Right renal pelvis (tissue), 4 donors: ENCODE results near the gene NCAPH2. TPM values are rescaled to one million over a fixed set of nuclear protein-coding genes. Genes with fewer than 3 reads are reported as not detected.
"Not testable (repeated sequence)": the region's sequence is repeated elsewhere in the genome, so short reads cannot be mapped to it uniquely, and the experiment has no call there.

Source experiments
- DNase-seq, 4 donors: peaks; one replicate each; pipeline ENCODE4 v3.0.0-alpha.2; 2013; ENCODE audit warnings: low read depth in 4 of 4, low spot score in 3 of 4, missing footprints in 1 of 4
- polyA plus RNA-seq, 4 donors: library from polyadenylated mRNA; unstranded; fragments of 120-200 nt; gene quantifications; one replicate each; pipeline ENCODE4 v1.2.1, GENCODE V29; 2013; ENCODE audit not compliant: insufficient read length in 4 of 4

Gene NCAPH2
- polyA plus RNA-seq, 4 donors: 36.1 to 54.1 (median 43.8) TPM

DNA sequence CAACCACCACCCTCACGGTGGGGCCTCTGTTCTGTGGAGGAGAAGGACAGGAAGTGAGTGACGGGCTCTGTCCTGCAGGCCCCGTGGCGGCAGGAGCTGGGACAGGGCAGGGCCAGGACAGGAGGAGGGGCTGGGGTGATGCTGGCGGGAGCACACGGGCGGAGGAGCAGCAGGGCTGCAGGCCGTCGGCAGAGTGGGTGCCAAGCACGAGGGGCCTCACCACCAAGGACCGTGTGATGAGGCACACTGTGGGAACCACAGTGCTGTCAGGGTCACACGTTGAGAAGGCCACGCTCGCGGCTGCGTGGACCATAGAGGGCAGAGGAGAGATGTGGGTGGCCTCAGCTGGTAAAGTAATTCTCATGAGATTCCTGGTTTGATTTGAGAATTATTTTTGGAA, 8.9 kb downstream of the NCAPH2 start:
- DNase-seq: no peak

DNA sequence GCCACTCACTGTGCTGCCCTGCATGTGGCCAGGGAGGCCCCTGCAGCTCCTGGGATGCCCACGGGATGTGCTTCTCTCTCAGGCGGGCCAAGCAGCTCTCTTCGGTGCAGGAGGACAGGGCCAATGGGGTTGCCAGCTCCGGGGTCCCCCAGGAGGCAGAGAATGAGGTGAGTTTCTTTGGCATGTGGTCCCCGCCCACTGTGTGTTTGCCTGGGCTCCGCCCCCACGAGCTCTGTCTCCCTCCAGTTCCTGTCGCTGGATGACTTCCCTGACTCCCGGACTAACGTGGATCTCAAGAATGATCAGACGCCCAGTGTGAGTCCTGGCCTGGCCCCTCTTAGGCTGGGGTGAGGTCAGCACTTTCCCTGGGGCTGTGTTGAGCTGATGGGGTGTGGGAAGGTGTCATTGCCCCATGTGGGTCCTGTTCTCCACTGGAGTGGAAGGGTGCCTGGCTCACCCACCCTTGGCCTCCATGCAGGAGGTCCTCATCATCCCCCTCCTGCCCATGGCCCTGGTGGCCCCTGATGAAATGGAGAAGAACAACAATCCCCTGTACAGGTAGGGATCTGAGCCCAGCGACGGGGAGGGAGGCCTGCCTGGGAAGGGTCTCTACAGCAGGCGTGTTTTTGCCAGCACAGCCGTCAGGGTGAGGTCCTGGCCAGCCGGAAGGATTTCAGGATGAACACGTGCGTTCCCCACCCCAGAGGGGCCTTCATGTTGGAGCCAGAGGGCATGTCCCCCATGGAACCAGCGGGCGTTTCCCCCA, 9.7 kb downstream of the NCAPH2 start:
- no peak for DNase-seq

DNA sequence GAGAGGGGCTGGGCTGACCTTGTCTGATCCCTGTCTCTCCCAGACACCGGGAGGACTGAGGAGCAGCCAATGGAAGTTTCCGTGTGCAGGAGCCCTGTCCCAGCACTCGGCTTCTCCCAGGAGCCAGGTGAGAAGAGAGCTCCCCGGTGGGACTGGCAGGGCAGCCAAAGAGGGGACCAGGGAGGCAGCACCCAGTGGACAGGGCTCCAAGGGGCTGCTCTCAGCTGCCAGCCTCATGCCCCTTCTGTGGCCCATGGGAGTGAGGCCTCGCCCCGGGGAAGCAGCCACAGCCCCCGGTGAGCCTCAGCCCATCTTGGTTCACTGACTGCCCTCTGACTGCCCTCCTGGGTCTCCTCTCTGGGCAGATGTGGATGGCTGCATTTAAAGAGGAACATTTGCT, 10.6 kb downstream of the NCAPH2 start:
- no peak for DNase-seq

DNA sequence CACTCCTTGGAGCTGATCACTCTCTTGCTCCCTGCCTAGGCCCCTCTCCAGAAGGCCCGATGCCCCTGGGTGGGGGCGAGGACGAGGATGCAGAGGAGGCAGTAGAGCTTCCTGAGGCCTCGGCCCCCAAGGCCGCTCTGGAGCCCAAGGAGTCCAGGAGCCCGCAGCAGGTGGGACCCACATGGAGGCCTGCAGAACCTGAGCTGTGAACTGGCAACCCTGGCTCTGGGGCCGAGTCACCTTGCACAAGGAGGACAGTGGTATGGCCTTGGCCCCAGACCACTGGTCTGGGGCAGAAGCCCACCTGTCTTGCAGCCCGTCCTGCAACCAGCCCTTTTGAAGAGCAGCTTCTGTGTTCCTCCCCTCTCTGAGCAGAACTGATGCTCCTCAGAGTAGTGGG, 11.1 kb downstream of the NCAPH2 start:
- no peak for DNase-seq

DNA sequence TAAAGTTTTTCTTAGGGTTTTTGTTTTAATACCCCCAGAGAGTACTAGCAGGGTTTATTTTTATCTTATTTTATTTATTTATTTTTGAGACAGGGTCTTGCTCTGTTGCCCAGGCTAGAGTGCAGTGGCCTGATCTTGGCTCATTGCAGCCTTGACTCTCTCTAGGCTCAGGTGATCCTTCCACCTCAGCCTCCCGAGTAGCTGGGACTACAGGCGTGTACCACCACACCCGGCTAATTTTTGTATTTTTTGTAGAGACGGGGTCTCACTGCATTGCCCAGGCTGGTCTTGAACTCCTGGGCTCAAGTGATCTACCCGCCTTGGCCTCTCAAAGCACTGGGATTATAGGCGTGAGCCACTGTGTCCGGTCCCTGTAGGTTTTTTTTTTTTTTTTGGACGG, 12.2 kb downstream of the NCAPH2 start:
- not testable (repeated sequence) for DNase-seq

DNA sequence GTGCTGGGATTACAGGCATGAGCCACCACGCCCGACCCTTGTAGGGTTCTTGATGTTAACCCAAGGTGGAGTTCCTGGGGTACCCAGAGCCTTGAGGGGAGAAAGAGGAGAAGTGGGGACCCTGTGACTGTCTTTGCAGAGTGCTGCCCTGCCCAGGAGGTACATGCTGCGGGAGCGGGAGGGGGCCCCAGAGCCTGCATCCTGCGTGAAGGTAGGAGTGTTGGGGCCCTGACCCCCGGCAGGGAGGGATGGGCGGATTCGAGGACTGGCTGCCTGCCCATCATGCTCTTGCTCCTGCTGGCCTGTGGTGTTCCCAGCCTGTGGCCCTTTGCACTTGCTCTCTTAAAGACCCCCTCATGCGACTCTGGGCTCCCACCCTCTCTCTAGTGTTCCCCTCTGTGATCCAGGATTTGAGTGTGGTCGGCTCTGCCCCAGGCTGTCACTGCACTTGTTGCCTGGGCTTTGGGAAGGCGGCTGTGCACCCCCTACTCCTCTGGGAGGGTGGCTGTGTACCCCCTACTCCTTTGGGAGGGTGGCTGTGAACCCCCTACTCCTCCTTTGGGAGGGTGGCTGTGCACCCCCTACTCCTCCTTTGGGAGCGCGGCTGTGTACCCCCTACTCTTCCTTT, 12.9 kb downstream of the NCAPH2 start:
- no peak for DNase-seq

DNA sequence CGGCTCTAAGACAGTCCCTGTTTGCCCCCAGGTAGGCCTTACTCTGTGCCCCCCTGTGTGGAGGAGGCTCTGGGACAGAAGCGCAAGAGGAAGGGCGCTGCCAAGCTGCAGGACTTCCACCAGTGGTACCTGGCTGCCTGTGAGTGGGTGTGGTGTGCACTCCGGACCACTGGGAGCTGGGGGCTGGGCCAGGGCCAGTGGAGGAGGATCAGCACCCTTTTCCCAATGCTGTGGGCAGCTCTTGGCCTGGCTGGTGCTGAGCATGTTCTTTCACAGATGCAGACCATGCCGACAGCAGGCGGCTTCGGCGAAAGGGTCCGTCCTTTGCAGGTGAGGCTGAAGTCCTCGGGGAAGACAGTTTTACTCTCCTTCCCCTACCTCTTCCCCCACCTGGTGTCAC, 13.7 kb downstream of the NCAPH2 start:
- no peak for DNase-seq

DNA sequence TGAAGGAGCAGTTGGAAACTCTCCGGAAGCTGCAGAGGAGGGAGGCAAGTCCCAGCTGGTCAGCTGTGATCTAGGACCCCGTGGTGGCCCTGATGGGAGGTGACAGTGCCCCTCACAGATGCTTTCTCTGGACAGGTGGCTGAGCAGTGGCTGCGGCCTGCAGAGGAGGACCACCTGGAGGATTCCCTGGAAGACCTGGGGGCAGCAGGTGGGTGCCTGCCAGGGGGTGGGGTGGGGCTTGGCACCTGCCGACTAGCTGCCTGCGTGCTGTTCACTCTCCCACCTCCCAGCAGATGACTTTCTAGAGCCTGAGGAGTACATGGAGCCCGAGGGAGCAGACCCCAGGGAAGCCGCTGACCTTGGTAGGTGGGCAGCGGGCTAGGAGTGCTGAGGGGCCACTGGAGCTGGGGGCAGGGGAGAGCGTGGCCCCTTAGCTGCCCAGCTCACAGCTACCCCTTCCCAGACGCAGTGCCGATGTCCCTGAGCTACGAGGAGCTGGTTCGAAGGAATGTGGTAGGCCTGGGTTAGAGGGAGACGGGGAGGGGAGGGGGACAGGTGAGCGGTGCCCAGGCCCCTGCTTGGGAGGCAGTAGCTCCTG, 14.3 kb downstream of the NCAPH2 start:
- DNase-seq: no peak

DNA sequence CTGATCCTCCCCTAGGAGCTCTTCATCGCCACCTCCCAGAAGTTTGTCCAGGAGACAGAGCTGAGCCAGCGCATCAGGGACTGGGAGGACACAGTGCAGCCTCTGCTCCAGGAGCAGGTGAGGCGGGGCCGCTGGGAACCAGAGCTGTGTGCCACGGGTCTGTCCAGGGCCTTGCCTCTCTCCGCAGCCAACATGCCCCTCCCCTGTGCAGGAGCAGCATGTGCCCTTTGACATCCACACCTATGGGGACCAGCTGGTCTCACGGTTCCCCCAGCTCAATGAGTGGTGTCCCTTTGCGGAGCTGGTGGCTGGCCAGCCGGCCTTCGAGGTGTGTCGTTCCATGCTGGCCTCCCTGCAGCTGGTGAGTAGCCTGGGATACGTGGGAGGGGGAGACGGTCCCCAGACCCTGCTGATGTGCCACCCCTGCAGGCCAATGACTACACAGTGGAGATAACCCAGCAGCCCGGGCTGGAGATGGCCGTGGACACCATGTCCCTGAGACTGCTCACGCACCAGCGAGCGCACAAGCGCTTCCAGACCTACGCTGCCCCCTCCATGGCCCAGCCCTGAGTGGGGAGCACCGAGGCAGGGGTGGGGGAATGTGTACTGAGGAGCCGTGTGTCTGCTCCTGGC, 14.9 kb downstream of the NCAPH2 start:
- DNase-seq: no peak

DNA sequence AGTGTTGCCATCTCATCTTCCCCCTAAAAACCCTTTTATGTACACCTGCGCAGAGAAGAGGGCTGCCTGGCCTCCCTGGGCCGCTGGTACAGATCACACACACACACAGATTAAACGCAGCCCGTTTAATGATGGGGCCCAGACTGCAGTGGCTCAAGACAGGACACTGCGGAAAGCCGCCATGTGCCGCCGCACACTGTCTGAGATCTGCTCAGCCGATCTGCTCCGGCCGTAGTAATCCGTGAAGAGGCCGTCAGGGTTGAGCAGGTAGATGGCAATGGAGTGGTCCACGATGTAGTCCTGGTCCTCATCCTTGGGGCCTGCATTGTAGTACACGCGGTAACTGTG, 15.4 kb downstream of the NCAPH2 start:
- no peak for DNase-seq

DNA sequence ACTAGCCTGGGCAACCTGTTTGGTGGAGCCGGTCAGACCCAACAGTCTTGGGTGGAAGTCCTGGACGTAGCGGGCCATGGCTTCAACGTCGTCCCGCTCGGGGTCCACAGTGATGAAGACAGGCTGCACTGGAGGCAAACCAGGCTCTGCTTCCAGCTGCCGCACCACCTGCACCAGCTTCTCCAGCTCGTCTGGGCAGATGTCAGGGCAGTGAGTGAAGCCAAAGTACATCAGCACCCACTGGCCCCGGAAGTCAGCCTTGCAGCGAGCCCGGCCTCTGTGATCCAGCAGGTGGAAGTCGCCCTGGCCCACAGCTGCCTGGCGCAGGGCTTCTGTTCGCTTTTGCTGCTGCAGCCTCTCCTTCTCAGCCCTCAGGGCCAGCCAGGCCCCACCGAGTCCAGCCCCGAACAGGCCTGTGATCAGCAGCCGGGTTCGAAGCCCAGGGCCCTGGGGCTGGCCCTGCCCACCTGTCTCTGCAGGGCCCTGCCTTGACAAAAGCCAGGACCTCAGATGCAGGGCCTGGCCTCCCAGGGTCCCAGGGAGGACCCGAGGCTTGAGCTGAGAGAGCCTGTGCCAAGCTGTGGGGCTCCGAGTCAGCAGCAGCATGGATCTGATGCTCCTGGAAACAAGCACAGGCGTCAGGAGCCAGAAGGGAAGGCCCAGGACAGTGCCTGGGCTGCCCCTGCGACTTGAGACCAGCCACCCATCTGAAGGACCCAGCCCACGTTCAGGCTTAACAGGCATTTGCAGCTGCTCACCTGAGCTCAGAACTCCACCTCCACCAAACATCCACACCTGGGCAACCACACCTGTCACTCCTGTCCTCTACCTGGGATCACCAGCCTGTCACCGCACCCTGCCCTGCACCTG, 16.0 kb downstream of the NCAPH2 start:
- DNase-seq: no peak

DNA sequence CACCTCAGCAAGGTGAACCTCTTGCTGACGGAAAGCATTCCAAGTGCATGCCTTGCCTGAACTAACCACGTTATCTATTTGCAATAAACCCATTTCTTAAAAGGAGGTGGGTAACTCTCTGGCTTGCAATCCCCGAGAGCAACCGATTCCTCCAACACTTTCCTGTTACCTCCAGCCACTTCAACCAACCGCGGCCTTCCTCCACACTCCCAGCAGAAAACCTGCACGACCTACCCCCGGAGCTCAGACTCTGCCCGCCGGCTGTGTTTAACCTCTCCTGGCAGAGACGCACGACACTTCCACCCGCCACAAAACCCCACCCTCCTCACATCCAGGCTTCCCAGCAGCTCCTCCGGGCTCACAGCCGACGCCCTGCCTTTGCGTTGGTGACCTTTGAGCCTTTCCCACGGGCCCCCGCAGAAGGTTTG, 16.7 kb downstream of the NCAPH2 start:
- no peak for DNase-seq

DNA sequence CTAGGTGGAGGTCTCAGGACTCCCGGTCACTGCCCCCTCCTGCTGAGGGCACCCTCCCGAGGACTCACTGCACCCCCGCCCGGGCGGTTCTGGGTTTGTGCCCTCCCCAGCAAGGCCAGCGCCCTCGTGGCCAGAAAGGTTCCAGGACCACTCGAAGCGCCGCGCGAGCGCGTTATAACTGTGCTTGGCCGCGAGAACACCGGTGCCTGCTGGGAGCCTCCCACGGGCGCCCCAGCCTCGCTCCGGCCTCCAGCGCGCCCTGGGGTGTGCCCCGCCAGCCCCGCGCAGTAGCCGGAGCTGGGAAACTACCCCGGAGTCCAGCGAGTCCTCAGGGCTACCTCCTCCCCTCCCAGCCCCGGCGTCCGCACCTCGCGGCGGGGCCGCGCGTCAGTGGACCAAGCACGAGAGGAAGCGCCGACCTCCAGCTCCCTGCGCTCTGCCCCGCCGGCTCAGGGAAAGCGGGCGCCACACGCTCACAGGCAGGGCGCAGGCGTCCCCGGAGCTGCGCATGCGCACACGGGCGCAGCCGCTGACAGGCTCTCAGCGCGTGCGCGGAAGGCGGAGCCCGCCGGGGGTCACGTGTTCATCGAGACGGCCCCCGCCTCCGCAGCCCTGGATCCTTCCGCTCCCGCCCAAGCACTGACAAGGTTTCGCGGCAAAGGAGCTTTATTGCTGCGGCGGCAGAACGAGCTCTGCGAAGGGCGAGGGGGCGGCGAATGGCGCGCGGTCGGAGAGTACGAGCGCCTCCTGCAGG, 17.3 kb downstream of the NCAPH2 start, which contains the start of gene SCO2:
SCO2 (minus strand) TSS at position 495 of the 754 bp plus-strand sequence. CDS start 1,187 bp downstream, outside the sequence.
- peak; percentile 96 to 97 (median 96) for DNase-seq

DNA sequence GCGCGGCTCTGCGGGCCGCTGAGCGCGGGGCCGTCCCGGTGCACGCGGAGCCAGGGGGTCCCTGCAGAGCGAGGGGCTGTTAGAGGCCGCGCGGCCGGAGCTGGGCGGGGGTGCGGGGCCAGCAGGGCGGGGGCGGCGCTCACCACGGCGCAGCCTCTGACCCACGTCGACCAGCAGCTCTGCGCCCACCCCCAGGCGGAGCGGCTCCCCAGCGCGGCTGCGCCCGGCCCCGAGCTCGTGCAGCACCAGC, 17.8 kb downstream of the NCAPH2 start:
- no peak for DNase-seq

DNA sequence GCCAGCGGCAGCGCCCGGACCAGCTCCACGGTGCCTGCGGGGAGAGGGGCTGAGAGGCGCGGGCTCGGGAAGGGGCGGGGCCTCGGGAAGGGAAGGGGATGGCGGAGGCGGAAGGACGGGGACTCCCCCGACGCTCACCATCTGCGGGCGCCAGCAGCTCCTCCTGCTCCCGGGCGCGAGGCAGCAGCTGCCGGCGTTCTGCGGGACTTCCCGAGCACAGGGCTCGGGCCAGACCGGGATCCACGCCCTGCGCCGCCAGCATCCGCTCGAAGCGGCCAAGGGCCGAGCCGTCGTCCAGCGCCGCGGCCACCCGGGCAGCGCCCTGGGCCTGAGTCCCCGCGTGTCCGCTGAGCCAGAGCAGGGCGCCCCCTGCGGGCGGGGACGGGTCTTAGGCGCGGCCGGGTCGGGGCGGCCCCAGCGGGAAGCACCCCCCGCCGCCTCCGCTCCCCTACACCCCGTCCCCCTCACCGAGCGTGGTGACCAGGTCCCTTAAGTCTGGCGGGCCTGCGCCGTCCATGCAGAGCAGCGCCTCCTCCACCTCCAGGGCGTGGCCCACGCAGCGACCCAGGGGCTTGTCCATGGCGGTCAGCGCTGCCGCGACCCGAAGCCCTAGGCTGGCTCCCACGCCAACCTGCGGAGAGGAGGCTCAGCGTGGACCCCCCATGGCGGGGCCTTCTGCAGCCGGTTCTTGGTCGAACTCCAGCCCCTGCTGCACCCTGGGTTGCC, 18.2 kb downstream of the NCAPH2 start:
- DNase-seq: no peak

DNA sequence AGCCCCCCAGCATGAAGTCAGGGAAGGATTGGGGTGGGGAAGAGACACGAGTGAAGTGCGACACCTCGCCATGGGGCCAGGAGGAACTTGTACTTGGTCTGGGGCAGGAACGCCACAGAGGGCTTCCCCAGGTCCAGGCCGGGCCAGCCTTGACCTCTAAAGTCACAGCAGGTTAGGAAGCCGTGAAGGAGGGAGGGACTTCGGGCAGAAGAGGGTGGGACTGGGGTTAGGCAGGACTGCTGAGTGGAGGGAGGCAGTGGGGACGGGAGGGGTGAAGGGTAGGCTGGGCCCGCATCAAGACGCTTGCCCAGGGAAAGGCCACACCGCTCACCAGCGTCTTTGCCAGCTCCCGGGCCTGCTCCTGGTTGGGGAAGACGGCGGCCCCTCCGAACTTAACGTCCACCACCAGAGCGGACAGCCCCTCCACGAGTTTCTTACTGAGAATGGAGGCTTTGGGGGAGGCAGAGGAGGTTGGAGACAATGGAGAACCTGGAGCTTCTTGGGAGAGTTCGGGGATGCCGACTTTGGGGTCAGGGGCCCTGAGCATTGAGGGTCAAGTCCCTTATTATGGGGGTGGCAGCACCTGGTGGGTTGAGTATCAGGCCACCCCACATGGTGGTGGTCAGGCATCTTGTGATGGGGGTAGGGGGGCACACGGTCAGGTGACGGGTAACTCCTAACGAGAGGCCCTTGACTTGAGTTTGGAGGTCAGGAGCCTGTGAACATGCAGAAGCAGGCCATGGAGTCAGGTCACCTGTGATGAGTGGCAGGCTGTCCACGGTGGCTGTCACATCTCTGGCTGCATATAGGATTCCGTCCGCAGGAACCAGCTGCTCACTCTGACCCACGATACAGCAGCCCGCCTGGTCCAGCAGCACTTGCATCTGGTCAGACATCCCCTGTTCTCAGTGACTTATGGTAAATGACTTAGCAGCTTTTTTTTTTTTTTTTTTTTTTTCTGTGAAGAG, 19.1 kb downstream of the NCAPH2 start:
- no peak for DNase-seq

DNA sequence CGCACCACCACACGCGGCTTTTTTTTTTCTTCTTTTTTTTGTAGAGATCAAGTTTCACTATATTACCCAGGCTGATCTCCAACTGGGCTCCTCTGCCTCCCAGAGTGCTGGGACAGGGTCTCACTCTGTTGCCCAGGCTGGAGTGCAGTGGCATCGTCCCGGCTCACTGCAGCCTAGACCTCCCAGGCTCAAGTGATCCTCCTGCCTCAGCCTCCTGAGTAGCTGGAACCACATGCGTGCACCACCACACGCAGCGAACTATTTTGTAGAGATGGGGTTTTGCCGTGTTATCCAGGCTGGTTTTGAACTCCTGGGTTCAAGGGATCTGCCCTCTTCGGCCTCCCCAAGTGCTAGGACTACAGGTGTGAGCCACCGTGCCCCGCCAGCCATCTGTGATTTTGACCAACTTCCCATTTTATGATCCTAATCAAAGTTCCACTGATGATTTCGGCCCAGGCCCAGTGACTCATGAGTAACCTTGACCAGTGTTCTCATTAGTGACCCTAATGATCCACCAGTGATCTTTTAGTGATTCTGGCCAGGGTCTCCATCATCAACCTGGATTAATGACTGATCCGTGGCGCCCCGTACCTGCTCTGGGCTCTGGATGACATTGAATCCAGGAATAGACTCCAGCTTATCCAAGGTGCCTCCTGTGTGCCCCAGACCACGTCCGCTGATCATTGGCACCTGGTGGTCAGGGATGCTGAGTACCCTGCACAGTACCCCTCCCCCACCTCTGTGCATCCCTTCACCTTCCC, 20.1 kb downstream of the NCAPH2 start:
- DNase-seq: no peak
